Measurements from ENCODE around the gene SLC8A2. TPM values are rescaled to one million over a fixed set of nuclear protein-coding genes. Genes with fewer than 3 reads are reported as not detected.
A peak's percentile ranks its signal among the peaks of the same experiment; 100 is the strongest.

SLC8A2 gene
- total RNA-seq, 2 experiments from 2014 or later, result 0.18 to 0.43 TPM

- Mint-ChIP-seq H3K4me1 (ENCODE audit: low read depth) (peaks cover 40% of the 10 kb centered on the region), H3K9me3 (peaks cover 4% of the 10 kb centered on the region), H3K27ac (no peak overlapping the region), H3K4me3 (peak overlapping the region; percentile 35), H3K27me3 (peaks cover 52% of the 10 kb centered on the region), H3K36me3 (ENCODE audit: low read depth) (peaks cover 4% of the 10 kb centered on the region)
- CTCF ChIA-PET, result interaction anchor here (0.8 to 2.6 kb wide), 6 partner anchors 11 to 265 kb away, joined by 3 to 20 read pairs (median 4); partner anchors contain the start of genes EHD2 and NAPA
- peak; percentile 81 for DNase-seq
- TF ChIP-seq, protein P1, sequence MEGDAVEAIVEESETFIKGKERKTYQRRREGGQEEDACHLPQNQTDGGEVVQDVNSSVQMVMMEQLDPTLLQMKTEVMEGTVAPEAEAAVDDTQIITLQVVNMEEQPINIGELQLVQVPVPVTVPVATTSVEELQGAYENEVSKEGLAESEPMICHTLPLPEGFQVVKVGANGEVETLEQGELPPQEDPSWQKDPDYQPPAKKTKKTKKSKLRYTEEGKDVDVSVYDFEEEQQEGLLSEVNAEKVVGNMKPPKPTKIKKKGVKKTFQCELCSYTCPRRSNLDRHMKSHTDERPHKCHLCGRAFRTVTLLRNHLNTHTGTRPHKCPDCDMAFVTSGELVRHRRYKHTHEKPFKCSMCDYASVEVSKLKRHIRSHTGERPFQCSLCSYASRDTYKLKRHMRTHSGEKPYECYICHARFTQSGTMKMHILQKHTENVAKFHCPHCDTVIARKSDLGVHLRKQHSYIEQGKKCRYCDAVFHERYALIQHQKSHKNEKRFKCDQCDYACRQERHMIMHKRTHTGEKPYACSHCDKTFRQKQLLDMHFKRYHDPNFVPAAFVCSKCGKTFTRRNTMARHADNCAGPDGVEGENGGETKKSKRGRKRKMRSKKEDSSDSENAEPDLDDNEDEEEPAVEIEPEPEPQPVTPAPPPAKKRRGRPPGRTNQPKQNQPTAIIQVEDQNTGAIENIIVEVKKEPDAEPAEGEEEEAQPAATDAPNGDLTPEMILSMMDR (IDR thresholded peaks at IDR 0.05), result no peak
- peak; percentile 87 for ATAC-seq
- POLR2A ChIA-PET, result interaction anchor here (0.6 to 1.0 kb wide), 2 partner anchors 67 to 115 kb away, joined by 3 to 4 read pairs; partner anchors contain the start of gene NAPA
- intact Hi-C loops (cut with micrococcal nuclease), result no loop called here
Measured at GRCh38 chr19:47447470-47448359, 24.0 kb downstream of the SLC8A2 start.

GRCh38 chr19:47446534-47447469 lies 24.9 kb downstream of the SLC8A2 start:
- peaks cover 57% of the 10 kb centered on the region for H3K27me3 Mint-ChIP-seq
- peaks cover 4% of the 10 kb centered on the region for H3K9me3 Mint-ChIP-seq
- intact Hi-C loops (cut with micrococcal nuclease), result no loop called here
- TF ChIP-seq, protein P1 (IDR thresholded peaks at IDR 0.05), result no peak
- H3K36me3 Mint-ChIP-seq (ENCODE audit: low read depth), result peaks cover 4% of the 10 kb centered on the region
- ChIA-PET CTCF (interaction anchor here (0.6 to 2.6 kb wide), 9 partner anchors 9 to 69 kb away, joined by 3 to 20 read pairs (median 4); partner anchors contain the start of genes KPTN and NAPA), POLR2A (interaction anchor here (0.6 to 1.0 kb wide), 2 partner anchors 68 to 116 kb away, joined by 3 to 4 read pairs; partner anchors contain the start of gene NAPA)
- H3K4me1 Mint-ChIP-seq (ENCODE audit: low read depth), result peaks cover 40% of the 10 kb centered on the region
- peak overlapping the region; percentile 35 for H3K4me3 Mint-ChIP-seq
- peak; percentile 34 for ATAC-seq
- no peak overlapping the region for H3K27ac Mint-ChIP-seq
- DNase-seq, result peak; percentile 63

DNA sequence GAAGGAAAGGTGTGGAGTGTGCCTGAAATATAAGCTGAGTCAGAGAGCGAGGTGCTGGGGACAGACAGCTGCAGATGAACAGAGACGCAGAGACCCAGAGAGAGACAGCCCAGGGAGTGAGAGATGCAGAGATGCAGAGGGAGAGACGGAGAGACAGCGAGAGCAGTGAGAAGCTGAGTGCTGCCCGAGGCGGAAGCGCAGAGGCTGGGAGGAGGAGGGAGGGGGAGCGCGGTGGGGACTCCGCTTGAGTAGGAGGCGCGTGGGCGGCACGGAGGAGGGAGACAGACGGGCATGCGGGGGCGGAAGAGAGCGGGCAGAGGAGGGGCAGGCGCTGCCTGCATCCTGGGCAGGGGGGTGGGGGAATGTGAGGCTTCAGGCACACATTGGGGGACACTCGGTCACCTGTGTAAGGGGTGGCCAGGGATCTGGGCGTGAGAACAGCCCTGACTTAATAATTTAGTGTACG lies 25.7 kb downstream of the SLC8A2 start:
- CTCF ChIA-PET, result interaction anchor here (0.6 to 2.6 kb wide), 7 partner anchors 9 to 69 kb away, joined by 3 to 20 read pairs (median 6); partner anchors contain the start of genes KPTN and NAPA
- DNase-seq (peak; percentile 51), ATAC-seq (no peak)
- Mint-ChIP-seq H3K36me3 (ENCODE audit: low read depth) (peaks cover 4% of the 10 kb centered on the region), H3K4me1 (ENCODE audit: low read depth) (peaks cover 40% of the 10 kb centered on the region), H3K9me3 (peaks cover 4% of the 10 kb centered on the region), H3K27ac (no peak overlapping the region), H3K4me3 (no peak overlapping the region), H3K27me3 (peaks cover 61% of the 10 kb centered on the region)
- POLR2A ChIA-PET, result no interaction called here
- intact Hi-C loops (cut with micrococcal nuclease), result no loop called here
- TF ChIP-seq, protein P1 (IDR thresholded peaks at IDR 0.05), result no peak

GRCh38 chr19:47445527-47445926 lies 26.2 kb downstream of the SLC8A2 start:
- peaks cover 4% of the 10 kb centered on the region for H3K9me3 Mint-ChIP-seq
- peaks cover 4% of the 10 kb centered on the region for H3K36me3 Mint-ChIP-seq (ENCODE audit: low read depth)
- peaks cover 40% of the 10 kb centered on the region for H3K4me1 Mint-ChIP-seq (ENCODE audit: low read depth)
- POLR2A ChIA-PET, result no interaction called here
- CTCF ChIA-PET, result interaction anchor here (1.1 to 2.6 kb wide), 5 partner anchors 9 to 38 kb away, joined by 3 to 20 read pairs (median 9); partner anchors contain the start of gene KPTN
- H3K27me3 Mint-ChIP-seq, result peaks cover 64% of the 10 kb centered on the region
- TF ChIP-seq, protein P1 (IDR thresholded peaks at IDR 0.05), result no peak
- no peak for ATAC-seq
- intact Hi-C loops (cut with micrococcal nuclease), result no loop called here
- no peak overlapping the region for H3K27ac Mint-ChIP-seq
- DNase-seq, result no peak
- no peak overlapping the region for H3K4me3 Mint-ChIP-seq

All from activated CD8-positive, alpha-beta T cell treated with anti-CD3 and anti-CD28 coated beads for 36 hours (primary cell).